Measurements from ENCODE around the gene TBC1D23. TPM values are rescaled to one million over a fixed set of nuclear protein-coding genes. Genes with fewer than 3 reads are reported as not detected.
A peak's percentile ranks its signal among the peaks of the same experiment; 100 is the strongest.
"Not testable (repeated sequence)": the region's sequence is repeated elsewhere in the genome, so short reads cannot be mapped to it uniquely, and the experiment has no call there.

TBC1D23 gene
- total RNA-seq, 5 donors from 2014 or later (not counting 1 experiment from before 2014, with no cell fraction given), result 26.4 to 33.4 (median 31.9) TPM

DNA sequence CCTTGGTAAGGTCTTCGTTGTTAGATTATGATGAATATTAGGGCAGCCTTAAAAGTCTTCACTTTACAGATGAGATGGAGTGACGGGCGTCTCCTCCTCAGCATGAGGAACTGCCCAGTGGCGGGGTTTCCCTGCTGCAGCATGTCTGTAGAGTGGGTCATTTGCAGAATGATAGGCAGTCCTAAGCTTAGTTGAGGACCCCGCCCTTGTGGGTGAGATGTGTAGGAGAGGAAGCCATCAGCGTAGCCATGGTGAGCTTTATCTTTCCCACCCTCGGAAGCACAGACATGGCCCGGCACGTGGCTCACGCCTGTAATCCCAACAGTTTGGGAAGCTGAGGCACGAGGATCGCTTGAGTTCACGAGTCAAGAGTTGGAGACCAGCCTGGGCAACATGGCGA, 74.6 kb downstream of the TBC1D23 start:
- H3K27ac Mint-ChIP-seq, result peak overlapping the region; percentile 91 to 97
- ATAC-seq (replicated peaks in 1 of 4) (no peak), DNase-seq (peak in 8 of 35 experiments; percentile 2 to 27 (median 10))
- POLR2A ChIA-PET, result interaction anchor here in 1 of 2 donors (0.6 kb wide), 1 partner anchor 1371 kb away, joined by 3 read pairs; no protein-coding TSS in a partner anchor
- H3K27me3 Mint-ChIP-seq, result no peaks in the 10 kb centered on the region
- peak overlapping the region; percentile 89 to 95 (median 92) for H3K4me3 Mint-ChIP-seq
- Histone ChIP-seq H3K9me3 (no peaks in the 10 kb centered on the region), H3K27ac (ENCODE audit: low read length) (peak overlapping the region; percentile 67), H3K4me1 (ENCODE audit: control insufficient read depth in 1 of 2, extremely low read depth in 1 of 2, insufficient read depth in 2 of 2, low read length in 2 of 2) (peaks cover 3 to 18% of the 10 kb centered on the region in 2 experiments), H3K36me3 (ENCODE audit: control insufficient read depth in 2 of 2, extremely low read depth in 1 of 2, insufficient read depth in 1 of 2, low read length in 1 of 2) (peaks cover 0 to under 1% of the 10 kb centered on the region in 2 donors), H3K4me3 (ENCODE audit: control insufficient read depth in 1 of 2, extremely low read depth in 1 of 2, low read length in 1 of 2) (peak overlapping the region; percentile 59 to 63), H3K27me3 (replicated peaks in 1 of 2; ENCODE audit: control insufficient read depth in 2 of 2, extremely low read depth in 1 of 2, insufficient read depth in 2 of 2, low read length in 1 of 2) (no peaks in the 10 kb centered on the region)
- H3K9me3 Mint-ChIP-seq, result no peaks in the 10 kb centered on the region
- peaks cover 8% of the 10 kb centered on the region for H3K36me3 Mint-ChIP-seq
- CTCF ChIA-PET, result interaction anchor here (0.6 to 1.3 kb wide), 4 partner anchors 8 to 379 kb away, joined by 3 to 6 read pairs (median 3); no protein-coding TSS in a partner anchor
- H3K4me1 Mint-ChIP-seq, result peaks cover 7 to 30% (median 27%) of the 10 kb centered on the region in 3 donors
- WGBS (ENCODE audit: insufficient coverage), result 90% methylated on average over 8 of the region's 14 CpGs

DNA sequence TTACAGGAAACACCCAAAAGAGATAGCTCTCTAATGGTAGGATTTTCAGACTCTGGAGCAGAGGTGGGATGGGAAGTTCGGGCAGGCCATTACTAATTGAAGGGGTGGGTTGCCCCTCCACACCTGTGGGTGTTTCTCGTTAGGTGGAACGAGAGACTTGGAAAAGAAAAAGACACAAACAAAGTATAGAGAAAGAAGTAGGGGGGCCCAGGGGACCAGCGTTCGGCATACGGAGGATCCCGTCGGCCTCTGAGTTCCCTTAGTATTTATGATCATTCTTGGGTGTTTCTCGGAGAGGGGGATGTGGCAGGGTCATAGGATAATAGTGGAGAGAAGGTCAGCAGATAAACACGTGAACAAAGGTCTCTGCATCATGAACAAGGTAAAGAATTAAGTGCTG, 75.4 kb downstream of the TBC1D23 start:
- ATAC-seq (replicated peaks in 1 of 4); POLR2A ChIA-PET; H3K27ac ChIP-seq (ENCODE audit: low read length); DNase-seq; H3K36me3 ChIP-seq (ENCODE audit: control insufficient read depth in 2 of 2, extremely low read depth in 1 of 2, insufficient read depth in 1 of 2, low read length in 1 of 2); H3K27me3 ChIP-seq (replicated peaks in 1 of 2; ENCODE audit: control insufficient read depth in 2 of 2, extremely low read depth in 1 of 2, insufficient read depth in 2 of 2, low read length in 1 of 2); H3K9me3 Mint-ChIP-seq; H3K27me3 Mint-ChIP-seq; H3K9me3 ChIP-seq; H3K4me3 ChIP-seq (ENCODE audit: control insufficient read depth in 1 of 2, extremely low read depth in 1 of 2, low read length in 1 of 2): not testable (repeated sequence)
- CTCF ChIA-PET, result interaction anchor here (0.6 to 1.0 kb wide), 3 partner anchors 15 to 378 kb away, joined by 3 to 6 read pairs (median 3); no protein-coding TSS in a partner anchor
- WGBS (ENCODE audit: insufficient coverage), result 98% methylated on average over 8 of the region's 10 CpGs
- peaks cover 14% of the 10 kb centered on the region for H3K36me3 Mint-ChIP-seq
- peak overlapping the region; percentile 91 to 97 for H3K27ac Mint-ChIP-seq
- peak overlapping the region in 2 of 3 donors; percentile 92 to 95 for H3K4me3 Mint-ChIP-seq
- H3K4me1 Mint-ChIP-seq, result peaks cover 7 to 30% (median 27%) of the 10 kb centered on the region in 3 donors
- H3K4me1 ChIP-seq (ENCODE audit: control insufficient read depth in 1 of 2, extremely low read depth in 1 of 2, insufficient read depth in 2 of 2, low read length in 2 of 2), result peaks cover 3 to 18% of the 10 kb centered on the region in 2 experiments

DNA sequence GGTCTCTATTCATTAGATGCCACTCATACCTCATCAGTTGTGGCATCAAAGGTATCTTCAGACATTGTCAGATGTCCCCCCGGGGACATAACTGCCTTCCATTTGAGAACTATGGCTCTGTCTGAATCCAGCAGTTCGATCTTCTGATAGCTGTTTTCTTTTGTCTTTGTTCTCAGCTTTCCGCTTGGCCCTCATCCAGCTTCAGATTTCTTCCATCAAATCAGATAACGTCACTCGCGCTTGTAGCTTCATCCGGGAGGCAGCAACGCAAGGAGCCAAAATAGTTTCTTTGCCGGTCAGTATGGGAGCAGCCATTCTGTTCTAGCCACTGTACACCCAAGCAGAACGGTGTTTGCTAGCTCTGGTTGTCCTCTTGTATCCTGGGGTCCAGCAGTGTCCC, 78.1 kb downstream of the TBC1D23 start:
- POLR2A ChIA-PET, result interaction anchor here in 1 of 2 donors (0.6 kb wide), 1 partner anchor 59 kb away, joined by 5 read pairs; no protein-coding TSS in a partner anchor
- Mint-ChIP-seq H3K4me3 (no peak overlapping the region), H3K9me3 (no peaks in the 10 kb centered on the region), H3K27ac (no peak overlapping the region), H3K27me3 (no peaks in the 10 kb centered on the region), H3K4me1 (peaks cover 27 to 41% (median 32%) of the 10 kb centered on the region in 3 donors), H3K36me3 (peaks cover 33% of the 10 kb centered on the region)
- no peak for ATAC-seq (replicated peaks in 1 of 4)
- no peaks in the 10 kb centered on the region for H3K9me3 ChIP-seq
- H3K36me3 ChIP-seq (ENCODE audit: control insufficient read depth in 2 of 2, extremely low read depth in 1 of 2, insufficient read depth in 1 of 2, low read length in 1 of 2), result peaks cover 0 to 15% of the 10 kb centered on the region in 2 donors
- WGBS (ENCODE audit: insufficient coverage), result 90% methylated on average over 10 of the region's 10 CpGs
- CTCF ChIA-PET, result no interaction called here
- H3K27ac ChIP-seq (ENCODE audit: low read length), result no peak overlapping the region
- no peaks in the 10 kb centered on the region for H3K27me3 ChIP-seq (replicated peaks in 1 of 2; ENCODE audit: control insufficient read depth in 2 of 2, extremely low read depth in 1 of 2, insufficient read depth in 2 of 2, low read length in 1 of 2)
- H3K4me3 ChIP-seq (ENCODE audit: control insufficient read depth in 1 of 2, extremely low read depth in 1 of 2, low read length in 1 of 2), result no peak overlapping the region
- no peak for DNase-seq
- H3K4me1 ChIP-seq (ENCODE audit: control insufficient read depth in 1 of 2, extremely low read depth in 1 of 2, insufficient read depth in 2 of 2, low read length in 2 of 2), result peaks cover 8 to 14% of the 10 kb centered on the region in 2 experiments

DNA sequence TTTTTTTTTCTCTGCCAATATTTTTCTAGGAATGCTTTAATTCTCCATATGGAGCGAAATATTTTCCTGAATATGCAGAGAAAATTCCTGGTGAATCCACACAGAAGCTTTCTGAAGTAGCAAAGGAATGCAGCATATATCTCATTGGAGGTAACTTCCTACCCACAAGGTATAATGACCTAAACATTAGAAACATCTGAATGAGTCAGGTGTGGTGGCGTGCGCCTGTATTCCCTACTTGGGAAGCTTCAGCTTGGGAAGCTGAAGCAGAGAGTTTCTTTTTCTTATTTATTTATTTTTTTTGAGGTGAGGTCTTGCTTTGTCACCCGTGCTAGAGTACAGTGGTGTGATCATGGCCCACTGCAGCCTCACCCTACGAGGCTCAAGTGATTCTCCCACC, 79.0 kb downstream of the TBC1D23 start:
- Mint-ChIP-seq H3K36me3 (peaks cover 41% of the 10 kb centered on the region), H3K27me3 (no peaks in the 10 kb centered on the region), H3K9me3 (no peaks in the 10 kb centered on the region), H3K4me3 (no peak overlapping the region), H3K27ac (no peak overlapping the region), H3K4me1 (peaks cover 31 to 41% (median 36%) of the 10 kb centered on the region in 3 donors)
- peaks cover 7 to 9% of the 10 kb centered on the region in 2 experiments for H3K4me1 ChIP-seq (ENCODE audit: control insufficient read depth in 1 of 2, extremely low read depth in 1 of 2, insufficient read depth in 2 of 2, low read length in 2 of 2)
- H3K9me3 ChIP-seq, result no peaks in the 10 kb centered on the region
- peaks cover 0 to 19% of the 10 kb centered on the region in 2 donors for H3K36me3 ChIP-seq (ENCODE audit: control insufficient read depth in 2 of 2, extremely low read depth in 1 of 2, insufficient read depth in 1 of 2, low read length in 1 of 2)
- no peaks in the 10 kb centered on the region for H3K27me3 ChIP-seq (replicated peaks in 1 of 2; ENCODE audit: control insufficient read depth in 2 of 2, extremely low read depth in 1 of 2, insufficient read depth in 2 of 2, low read length in 1 of 2)
- ChIA-PET POLR2A (interaction anchor here (0.6 kb wide), 2 partner anchors 253 to 317 kb away, joined by 3 to 4 read pairs; no protein-coding TSS in a partner anchor), CTCF (interaction anchor here (0.6 to 0.7 kb wide), 3 partner anchors 10 to 250 kb away, joined by 3 to 4 read pairs (median 3); no protein-coding TSS in a partner anchor)
- DNase-seq (no peak), ATAC-seq (replicated peaks in 1 of 4) (no peak)
- H3K4me3 ChIP-seq (ENCODE audit: control insufficient read depth in 1 of 2, extremely low read depth in 1 of 2, low read length in 1 of 2), result no peak overlapping the region
- WGBS (ENCODE audit: insufficient coverage), result 100% methylated on average over 1 of the region's 5 CpGs
- no peak overlapping the region for H3K27ac ChIP-seq (ENCODE audit: low read length)

DNA sequence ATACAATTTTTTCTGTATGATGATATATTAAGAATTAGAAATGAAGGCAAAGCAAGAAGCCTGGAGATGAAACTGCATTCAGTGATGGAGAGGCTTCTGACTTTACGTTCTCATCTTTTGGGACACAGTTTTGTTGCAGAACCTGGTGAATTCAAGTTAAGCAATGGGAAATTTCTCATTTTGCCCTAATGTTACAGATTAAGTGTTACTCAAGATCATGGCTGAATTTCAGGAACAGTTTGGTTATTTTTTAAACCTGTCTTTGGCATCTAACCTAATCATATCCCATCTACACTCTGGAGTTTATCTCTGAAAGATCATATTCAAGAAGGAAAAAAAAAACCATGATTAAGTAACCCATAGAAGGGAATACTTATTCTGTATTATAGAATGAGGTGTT, 79.7 kb downstream of the TBC1D23 start:
- ChIA-PET POLR2A (no interaction called here), CTCF (interaction anchor here in 1 of 2 donors (0.6 to 0.7 kb wide), 2 partner anchors 35 to 250 kb away, joined by 3 to 4 read pairs; no protein-coding TSS in a partner anchor)
- Mint-ChIP-seq H3K27me3 (no peaks in the 10 kb centered on the region), H3K4me3 (no peak overlapping the region), H3K36me3 (peaks cover 45% of the 10 kb centered on the region), H3K9me3 (no peaks in the 10 kb centered on the region), H3K4me1 (peaks cover 25 to 35% (median 29%) of the 10 kb centered on the region in 3 donors), H3K27ac (peak overlapping the region in 1 of 2 donors; percentile 2)
- peaks cover 2 to 7% of the 10 kb centered on the region in 2 experiments for H3K4me1 ChIP-seq (ENCODE audit: control insufficient read depth in 1 of 2, extremely low read depth in 1 of 2, insufficient read depth in 2 of 2, low read length in 2 of 2)
- H3K27ac ChIP-seq (ENCODE audit: low read length), result no peak overlapping the region
- H3K9me3 ChIP-seq, result no peaks in the 10 kb centered on the region
- no peaks in the 10 kb centered on the region for H3K27me3 ChIP-seq (replicated peaks in 1 of 2; ENCODE audit: control insufficient read depth in 2 of 2, extremely low read depth in 1 of 2, insufficient read depth in 2 of 2, low read length in 1 of 2)
- no peak overlapping the region for H3K4me3 ChIP-seq (ENCODE audit: control insufficient read depth in 1 of 2, extremely low read depth in 1 of 2, low read length in 1 of 2)
- ATAC-seq (replicated peaks in 1 of 4) (no peak), DNase-seq (no peak)
- H3K36me3 ChIP-seq (ENCODE audit: control insufficient read depth in 2 of 2, extremely low read depth in 1 of 2, insufficient read depth in 1 of 2, low read length in 1 of 2), result peaks cover 0 to 24% of the 10 kb centered on the region in 2 donors
- 83% methylated on average over 1 of the region's 1 CpG for WGBS (ENCODE audit: insufficient coverage)

- Mint-ChIP-seq H3K9me3 (no peaks in the 10 kb centered on the region), H3K4me3 (no peak overlapping the region), H3K27me3 (no peaks in the 10 kb centered on the region), H3K4me1 (peaks cover 5 to 11% (median 8%) of the 10 kb centered on the region in 3 donors), H3K27ac (no peak overlapping the region), H3K36me3 (peaks cover 77% of the 10 kb centered on the region)
- no peaks in the 10 kb centered on the region for H3K9me3 ChIP-seq
- DNase-seq, result no peak
- peaks cover 15 to 61% of the 10 kb centered on the region in 2 donors for H3K36me3 ChIP-seq (ENCODE audit: control insufficient read depth in 2 of 2, extremely low read depth in 1 of 2, insufficient read depth in 1 of 2, low read length in 1 of 2)
- 95% methylated on average over 4 of the region's 5 CpGs for WGBS (ENCODE audit: insufficient coverage)
- H3K27ac ChIP-seq (ENCODE audit: low read length), result no peak overlapping the region
- CTCF ChIA-PET, result interaction anchor here in 1 of 2 donors (0.6 kb wide), 1 partner anchor 473 kb away, joined by 5 read pairs; no protein-coding TSS in a partner anchor
- POLR2A ChIA-PET, result interaction anchor here in 1 of 2 donors (0.7 kb wide), 1 partner anchor 530 kb away, joined by 3 read pairs; no protein-coding TSS in a partner anchor
- ATAC-seq (replicated peaks in 1 of 4), result no peak
- H3K4me1 ChIP-seq (ENCODE audit: control insufficient read depth in 1 of 2, extremely low read depth in 1 of 2, insufficient read depth in 2 of 2, low read length in 2 of 2), result peaks cover 0 to 3% of the 10 kb centered on the region in 2 experiments
- H3K4me3 ChIP-seq (ENCODE audit: control insufficient read depth in 1 of 2, extremely low read depth in 1 of 2, low read length in 1 of 2), result no peak overlapping the region
- H3K27me3 ChIP-seq (replicated peaks in 1 of 2; ENCODE audit: control insufficient read depth in 2 of 2, extremely low read depth in 1 of 2, insufficient read depth in 2 of 2, low read length in 1 of 2), result no peaks in the 10 kb centered on the region
Observed at GRCh38 chr3:100348727-100349126, 87.9 kb downstream of the TBC1D23 start.
